Left kidney (tissue), 2 donors: ENCODE results near the gene SLC35F3. TPM values are rescaled to one million over a fixed set of nuclear protein-coding genes. Genes with fewer than 3 reads are reported as not detected.

Source experiments
- DNase-seq: peaks from one replicate; pipeline ENCODE4 v3.0.0-alpha.2; 2013
- polyA plus RNA-seq: library from polyadenylated mRNA; unstranded; fragments of 120-200 nt; gene quantifications from one replicate; pipeline ENCODE4 v1.2.1, GENCODE V29; 2013; ENCODE audit not compliant: insufficient read length

The SLC35F3 gene
- polyA plus RNA-seq, 1 donor, result 0.55 TPM

- no peak for DNase-seq
Measured at GRCh38 chr1:234260578-234260977, 356.1 kb downstream of the SLC35F3 start.

GRCh38 chr1:234261545-234261944 is 357.1 kb downstream of the SLC35F3 start:
- DNase-seq, result no peak

- no peak for DNase-seq
Measured at GRCh38 chr1:234262007-234262753, 357.7 kb downstream of the SLC35F3 start.

- no peak for DNase-seq
Measured at GRCh38 chr1:234262754-234263105, 358.3 kb downstream of the SLC35F3 start.

GRCh38 chr1:234264832-234265231 is 360.4 kb downstream of the SLC35F3 start:
- DNase-seq, result no peak

GRCh38 chr1:234265321-234265720 is 360.8 kb downstream of the SLC35F3 start:
- no peak for DNase-seq

GRCh38 chr1:234265861-234266260 is 361.4 kb downstream of the SLC35F3 start:
- DNase-seq, result no peak

GRCh38 chr1:234270093-234270492 is 365.6 kb downstream of the SLC35F3 start:
- DNase-seq, result no peak

- no peak for DNase-seq
Measured at GRCh38 chr1:234270581-234271242, 366.2 kb downstream of the SLC35F3 start.

GRCh38 chr1:234271243-234271606 is 366.7 kb downstream of the SLC35F3 start:
- DNase-seq, result no peak

GRCh38 chr1:234272656-234273312 is 368.3 kb downstream of the SLC35F3 start:
- no peak for DNase-seq

GRCh38 chr1:234273981-234274380 is 369.5 kb downstream of the SLC35F3 start:
- no peak for DNase-seq

- DNase-seq, result no peak
Measured at GRCh38 chr1:234276151-234276788, 371.8 kb downstream of the SLC35F3 start.

GRCh38 chr1:234277161-234277868 is 372.8 kb downstream of the SLC35F3 start:
- DNase-seq, result no peak

GRCh38 chr1:234279021-234279420 is 374.5 kb downstream of the SLC35F3 start:
- DNase-seq, result no peak

- no peak for DNase-seq
Measured at GRCh38 chr1:234280500-234280899, 376.0 kb downstream of the SLC35F3 start.

GRCh38 chr1:234281826-234282489 is 377.5 kb downstream of the SLC35F3 start:
- DNase-seq, result no peak

- no peak for DNase-seq
Measured at GRCh38 chr1:234286206-234286605, 381.7 kb downstream of the SLC35F3 start.

GRCh38 chr1:234288946-234289345 is 384.5 kb downstream of the SLC35F3 start:
- DNase-seq, result no peak

- DNase-seq, result no peak
Measured at GRCh38 chr1:234289538-234290305, 385.2 kb downstream of the SLC35F3 start.

- no peak for DNase-seq
Measured at GRCh38 chr1:234292011-234292410, 387.5 kb downstream of the SLC35F3 start.
